Endothelial cell of umbilical vein (primary cell): ENCODE measurements around the gene LMF1. TPM values are rescaled to one million over a fixed set of nuclear protein-coding genes. Genes with fewer than 3 reads are reported as not detected.

Source experiments
- BruUV-seq: library from RNA; stranded (reverse); fragments of 400-500 nt; replicated peaks from 2 replicates; lab custom pipeline; 2021; lab: Mats Ljungman, UMichigan
- CTCF ChIA-PET: fragments of 300-600, 350-600 bp; sonication (Branson Sonifier 250); formaldehyde crosslinking; loops from one replicate; lab custom pipeline; 2021; ENCODE audit warnings: antibody characterized with exemption, inconsistent platforms; lab: Charles Lee
- POLR2A ChIA-PET: fragments of 300-600, 350-600 bp; sonication (Branson Sonifier 250); formaldehyde crosslinking; loops from one replicate; lab custom pipeline; 2021; ENCODE audit warnings: antibody characterized with exemption, inconsistent platforms; lab: Charles Lee
- DNase-seq: peaks from one replicate; pipeline ENCODE4 v3.0.0-alpha.2; 2011; ENCODE audit warnings: low read depth, low spot score
- FAIRE-seq: peaks from 2 replicates; lab custom pipeline; 2011; peaks lifted over from hg19 to GRCh38; lab: Jason Lieb, UNC
- H2AFZ ChIP-seq: 2 replicates; pipeline ENCODE4 v1.6.0; 2012; ENCODE audit warnings: low read depth, low read length, control low read depth, inconsistent platforms
- H3K27ac ChIP-seq: 2 replicates; pipeline ENCODE4 v1.5.1; 2011; ENCODE audit warnings: low read depth, mild to moderate bottlenecking, control low read depth, low read length, moderate library complexity; ENCODE audit not compliant: insufficient read depth
- H3K27me3 ChIP-seq, 2 experiments: 2 replicates each; pipeline versions ENCODE4 v1.6.0 to v1.6.1; 2011; ENCODE audit warnings: low read length in 2 of 2, mixed read lengths in 1 of 2; ENCODE audit not compliant: control insufficient read depth in 2 of 2, insufficient read depth in 2 of 2
- H3K36me3 ChIP-seq, 2 experiments: 2 replicates in 1 of 2; 3 replicates in 1 of 2; pipeline ENCODE4 v1.5.1; 2011; ENCODE audit warnings: low read length in 2 of 2, mild to moderate bottlenecking in 1 of 2, moderate library complexity in 1 of 2; ENCODE audit not compliant: control insufficient read depth in 2 of 2, insufficient read depth in 2 of 2; ENCODE audit errors: extremely low read depth in 1 of 2
- H3K4me1 ChIP-seq: 3 replicates; pipeline ENCODE4 v1.5.1; 2011; ENCODE audit warnings: mild to moderate bottlenecking, low read length; ENCODE audit not compliant: control insufficient read depth, insufficient read depth; ENCODE audit errors: extremely low read depth
- H3K4me2 ChIP-seq: 2 replicates; pipeline ENCODE4 v1.6.1; 2011; ENCODE audit warnings: low read length, control low read depth, mixed read lengths; ENCODE audit not compliant: insufficient read depth
- H3K4me3 ChIP-seq, 3 experiments: fragments of 200-600 bp in 1 of 3; sonication (generic), shearing (Covaris generic) in 1 of 3; replicated peaks in 1 of 3; 2 replicates each; pipeline ENCODE4 v1.5.1; 2011 to 2016; ENCODE audit warnings: control low read depth in 3 of 3, low read length in 3 of 3, mild to moderate bottlenecking in 2 of 3, inconsistent platforms in 1 of 3, low read depth in 1 of 3, moderate library complexity in 1 of 3; ENCODE audit not compliant: insufficient read depth in 1 of 3
- H3K79me2 ChIP-seq: 2 replicates; pipeline ENCODE4 v1.6.0; 2012; ENCODE audit warnings: low read length, inconsistent platforms; ENCODE audit not compliant: control insufficient read depth, insufficient read depth
- H3K9ac ChIP-seq: replicated peaks from 2 replicates; pipeline ENCODE3; 2011; ENCODE audit warnings: low read length, control low read depth; ENCODE audit not compliant: insufficient read depth; ENCODE audit errors: extremely low read depth
- H3K9me1 ChIP-seq: replicated peaks from 3 replicates; pipeline ENCODE4 v1.6.0; 2011; ENCODE audit warnings: mild to moderate bottlenecking, low read length; ENCODE audit not compliant: control insufficient read depth, insufficient read depth; ENCODE audit errors: extremely low read depth
- H3K9me3 ChIP-seq: replicated peaks from 2 replicates; pipeline ENCODE4 v1.5.1; 2012; ENCODE audit warnings: low read length, inconsistent platforms; ENCODE audit not compliant: control insufficient read depth, insufficient read depth
- H4K20me1 ChIP-seq: replicated peaks from 2 replicates; pipeline ENCODE3; 2011; ENCODE audit warnings: mild to moderate bottlenecking, low read length; ENCODE audit not compliant: control insufficient read depth, insufficient read depth; ENCODE audit errors: extremely low read depth
- EZH2 ChIP-seq: IDR thresholded peaks from 2 replicates; pipeline ENCODE4 v1.6.1; 2012; ENCODE audit warnings: borderline replicate concordance, low read depth, mild to moderate bottlenecking, moderate library complexity, low read length, inconsistent platforms; ENCODE audit not compliant: severe bottlenecking
- GATA2 ChIP-seq: IDR thresholded peaks from 2 replicates; pipeline ENCODE4 v1.7.0; 2011; ENCODE audit warnings: low read depth, mild to moderate bottlenecking, moderate library complexity, mixed read lengths, low read length; ENCODE audit not compliant: insufficient read length, insufficient read depth
- dilution Hi-C: fragments of 300-500 bp; cut with MboI; formaldehyde crosslinking; loops from one replicate; pipeline ENCODE4 v1.15.0; 2019; ENCODE audit warnings: low sequenced_read_pairs; ENCODE audit not compliant: extremely low pct_ligation_motif_present
- intact Hi-C: fragments of 100-400 bp; cut with micrococcal nuclease; formaldehyde crosslinking; loops from one replicate; pipeline ENCODE4 v1.10.0; 2022
- polyA plus RNA-seq, 4 experiments: library from polyadenylated mRNA; depleted of rRNA in 3 of 4; stranded (reverse) in 3 of 4; unstranded in 1 of 4; fragments of >200 nt; gene quantifications; 2 replicates each; pipeline versions ENCODE4 v1.2.1 to v1.2.3, GENCODE V29; 2011 to 2012; ENCODE audit warnings: missing spikeins in 1 of 4
- total RNA-seq: library from RNA; stranded (reverse); gene quantifications from 2 replicates; pipeline ENCODE4 v1.2.3, GENCODE V29; 2021
- TF ChIP-seq, protein P1 (sequence below), 2 donors: IDR thresholded peaks; 1 replicate in 1 of 2; 2 replicates in 1 of 2; pipeline ENCODE4 v1.5.1; 2011; ENCODE audit warnings: low read length in 2 of 2, mild to moderate bottlenecking in 2 of 2, moderate library complexity in 2 of 2, control low read depth in 1 of 2, inconsistent platforms in 1 of 2, low read depth in 1 of 2; ENCODE audit not compliant: insufficient read depth in 1 of 2; ENCODE audit errors: extremely low read depth in 1 of 2
- TF ChIP-seq, protein P2 (sequence below): IDR thresholded peaks from 2 replicates; pipeline ENCODE4 v1.6.1; 2011; ENCODE audit not compliant: insufficient read depth, insufficient read length

LMF1 gene
- total and polyA plus RNA-seq, 2 donors (not counting 3 experiments of a cell fraction or from before 2014, with no cell fraction given), result 17.8 TPM

GRCh38 chr16:882256-882655, 88.5 kb downstream of the LMF1 start:
- H3K9me3 ChIP-seq, result no peaks in the 10 kb centered on the region
- H3K36me3 ChIP-seq, result no peaks in the 10 kb centered on the region
- no peak for DNase-seq
- no peaks in the 10 kb centered on the region for H3K79me2 ChIP-seq
- dilution Hi-C loops, result no loop called here
- BruUV-seq, result no TSS peak
- CTCF ChIA-PET, result interaction anchor here (1.2 kb wide), 1 partner anchor 172 kb away, joined by 3 read pairs; no protein-coding TSS in a partner anchor
- H3K9me1 ChIP-seq, result no peaks in the 10 kb centered on the region
- POLR2A ChIA-PET, result no interaction called here
- no peak for FAIRE-seq
- no peak overlapping the region for H2AFZ ChIP-seq
- intact Hi-C loops, result no loop called here
- H3K4me2 ChIP-seq, result no peak overlapping the region
- no peaks in the 10 kb centered on the region for H3K27me3 ChIP-seq
- no peak overlapping the region for H3K9ac ChIP-seq
- TF ChIP-seq, protein P1, sequence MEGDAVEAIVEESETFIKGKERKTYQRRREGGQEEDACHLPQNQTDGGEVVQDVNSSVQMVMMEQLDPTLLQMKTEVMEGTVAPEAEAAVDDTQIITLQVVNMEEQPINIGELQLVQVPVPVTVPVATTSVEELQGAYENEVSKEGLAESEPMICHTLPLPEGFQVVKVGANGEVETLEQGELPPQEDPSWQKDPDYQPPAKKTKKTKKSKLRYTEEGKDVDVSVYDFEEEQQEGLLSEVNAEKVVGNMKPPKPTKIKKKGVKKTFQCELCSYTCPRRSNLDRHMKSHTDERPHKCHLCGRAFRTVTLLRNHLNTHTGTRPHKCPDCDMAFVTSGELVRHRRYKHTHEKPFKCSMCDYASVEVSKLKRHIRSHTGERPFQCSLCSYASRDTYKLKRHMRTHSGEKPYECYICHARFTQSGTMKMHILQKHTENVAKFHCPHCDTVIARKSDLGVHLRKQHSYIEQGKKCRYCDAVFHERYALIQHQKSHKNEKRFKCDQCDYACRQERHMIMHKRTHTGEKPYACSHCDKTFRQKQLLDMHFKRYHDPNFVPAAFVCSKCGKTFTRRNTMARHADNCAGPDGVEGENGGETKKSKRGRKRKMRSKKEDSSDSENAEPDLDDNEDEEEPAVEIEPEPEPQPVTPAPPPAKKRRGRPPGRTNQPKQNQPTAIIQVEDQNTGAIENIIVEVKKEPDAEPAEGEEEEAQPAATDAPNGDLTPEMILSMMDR (IDR thresholded peaks at IDR 0.05; ENCODE audit: extremely low read depth in 1 of 2, insufficient read depth in 1 of 2, low read depth in 1 of 2, low read length in 2 of 2), result no peak
- TF ChIP-seq, protein P2, sequence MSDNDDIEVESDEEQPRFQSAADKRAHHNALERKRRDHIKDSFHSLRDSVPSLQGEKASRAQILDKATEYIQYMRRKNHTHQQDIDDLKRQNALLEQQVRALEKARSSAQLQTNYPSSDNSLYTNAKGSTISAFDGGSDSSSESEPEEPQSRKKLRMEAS, result no peak
- TF ChIP-seq GATA2 (no peak), EZH2 (no peak)
- no peak overlapping the region for H3K4me3 ChIP-seq
- H3K4me1 ChIP-seq, result no peaks in the 10 kb centered on the region
- no peak overlapping the region for H3K27ac ChIP-seq
- H4K20me1 ChIP-seq, result no peaks in the 10 kb centered on the region
